ENCODE results near the gene ACAA1.
"Not testable (repeated sequence)": the region's sequence is repeated elsewhere in the genome, so short reads cannot be mapped to it uniquely, and the experiment has no call there.

ACAA1 gene

DNA sequence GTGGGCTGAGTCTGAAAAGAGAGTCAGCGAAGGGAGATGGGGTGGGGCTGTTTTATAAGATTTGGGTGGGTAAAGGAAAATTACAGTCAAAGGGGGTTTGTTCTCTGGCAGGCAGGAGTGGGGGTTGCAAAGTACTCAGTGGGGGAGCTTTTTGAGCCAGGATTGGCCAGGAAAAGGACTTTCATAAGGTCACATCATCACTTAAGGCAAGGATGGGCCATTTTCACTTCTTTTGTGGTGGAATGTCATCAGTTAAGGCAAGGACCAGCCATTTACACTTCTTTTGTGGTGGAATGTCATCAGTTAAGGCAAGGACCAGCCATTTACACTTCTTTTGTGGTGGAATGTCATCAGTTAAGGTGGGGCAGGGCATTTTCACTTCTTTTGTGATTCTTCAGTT lies 53.7 kb downstream of the ACAA1 start:
- DNase-seq (ENCODE audit: low read depth, low spot score), result not testable (repeated sequence)

DNA sequence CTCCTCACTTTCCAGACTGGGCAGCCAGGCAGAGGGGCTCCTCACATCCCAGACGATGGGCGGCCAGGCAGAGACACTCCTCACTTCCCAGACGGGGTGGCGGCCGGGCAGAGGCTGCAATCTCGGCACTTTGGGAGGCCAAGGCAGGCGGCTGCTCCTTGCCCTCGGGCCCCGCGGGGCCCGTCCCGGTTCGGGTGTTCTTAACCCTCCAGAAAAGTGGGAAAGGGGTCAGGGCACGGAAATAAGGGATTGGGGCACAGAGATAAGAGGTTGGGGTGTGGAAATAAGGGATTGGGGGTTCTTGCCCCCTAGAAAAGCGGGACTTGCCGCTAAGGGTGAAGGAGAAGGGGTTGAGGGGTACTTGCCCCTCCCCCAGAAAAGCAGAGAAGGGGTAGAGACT lies 54.6 kb downstream of the ACAA1 start:
- not testable (repeated sequence) for DNase-seq (ENCODE audit: low read depth, low spot score)

DNA sequence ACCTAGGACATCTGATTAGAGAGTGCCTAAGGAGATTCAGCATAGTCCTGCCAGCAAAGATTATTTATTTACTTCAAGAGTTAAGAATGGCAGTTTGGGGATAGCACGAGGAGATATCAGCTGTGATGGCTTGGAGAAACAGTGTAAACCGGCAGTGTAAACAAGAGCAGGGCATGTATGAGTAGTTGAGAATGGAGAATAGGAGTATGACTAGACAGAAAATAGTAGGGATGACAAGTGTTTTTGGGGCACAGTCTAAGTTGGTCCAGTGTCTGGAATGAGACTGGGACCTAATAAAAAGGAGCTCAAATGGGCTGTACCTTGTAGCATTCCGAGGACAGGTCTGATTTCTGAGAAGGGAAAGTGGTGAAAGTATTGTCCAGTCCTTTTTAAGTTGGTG lies 59.9 kb downstream of the ACAA1 start:
- DNase-seq (ENCODE audit: low read depth, low spot score), result not testable (repeated sequence)

Data from activated CD4-positive, CD25-positive, alpha-beta regulatory T cell treated with anti-CD3 and anti-CD28 coated beads, Interleukin-2, amount 50 U/mL, for 16 hours (primary cell).